Spinal cord (tissue), 10 donors: ENCODE measurements around the gene COL26A1. TPM values are rescaled to one million over a fixed set of nuclear protein-coding genes. Genes with fewer than 3 reads are reported as not detected.
"Not testable (repeated sequence)": the region's sequence is repeated elsewhere in the genome, so short reads cannot be mapped to it uniquely, and the experiment has no call there.

Source experiments
- DNase-seq, 6 donors: peaks; one replicate each; pipeline versions ENCODE4 v3.0.0 to v3.0.0-alpha.2; 2013 to 2015; ENCODE audit warnings: low spot score in 6 of 6, low read depth in 4 of 6
- H3K27ac ChIP-seq: one replicate; pipeline ENCODE4 v1.5.1; 2013; ENCODE audit warnings: low read depth, low read length, control low read depth
- H3K27me3 ChIP-seq: one replicate; pipeline ENCODE4 v1.6.1; 2013; ENCODE audit warnings: low read length; ENCODE audit not compliant: control insufficient read depth, insufficient read depth
- H3K36me3 ChIP-seq: one replicate; pipeline ENCODE4 v1.6.1; 2013; ENCODE audit warnings: low read length; ENCODE audit not compliant: control insufficient read depth, insufficient read depth
- H3K4me1 ChIP-seq: one replicate; pipeline ENCODE4 v1.6.1; 2013; ENCODE audit warnings: low read length; ENCODE audit not compliant: control insufficient read depth, insufficient read depth
- H3K4me3 ChIP-seq: one replicate; pipeline ENCODE4 v1.5.1; 2013; ENCODE audit warnings: low read depth, low read length, control low read depth
- H3K9me3 ChIP-seq: one replicate; pipeline ENCODE4 v1.6.1; 2013; ENCODE audit warnings: low read length; ENCODE audit not compliant: control insufficient read depth, insufficient read depth
- WGBS: methylation state at CpG from one replicate; pipeline ENCODE4 v1.1.5; 2013; ENCODE audit warnings: missing lambda C conversion rate; ENCODE audit not compliant: insufficient coverage; 5-methylcytosine and 5-hydroxymethylcytosine counted together
- polyA plus RNA-seq, 2 donors: library from polyadenylated mRNA; unstranded; fragments of 120-200 nt; gene quantifications; one replicate each; pipeline ENCODE4 v1.2.1, GENCODE V29; 2013; ENCODE audit not compliant: insufficient read length in 2 of 2
- total RNA-seq, 2 donors: library from RNA; depleted of rRNA in 1 of 2; stranded (reverse); fragments of 120-200 nt in 1 of 2; fragments of >200 nt in 1 of 2; gene quantifications; one replicate each; pipeline versions ENCODE4 v1.2.3 to v1.2.4, GENCODE V29; 2013 to 2014
- donor health status: healthy.

The COL26A1 gene
- total and polyA plus RNA-seq, 4 donors = 15.4 to 49.3 (median 28.6) TPM

- H3K36me3 ChIP-seq = no peaks in the 10 kb centered on the region
- no peaks in the 10 kb centered on the region for H3K4me1 ChIP-seq
- no peak overlapping the region for H3K27ac ChIP-seq
- WGBS = 82% methylated on average over 7 of the region's 9 CpGs
- no peaks in the 10 kb centered on the region for H3K27me3 ChIP-seq
- H3K4me3 ChIP-seq = no peak overlapping the region
- no peaks in the 10 kb centered on the region for H3K9me3 ChIP-seq
- DNase-seq = no peak
Observed at GRCh38 chr7:101502466-101503098, 139.9 kb downstream of the COL26A1 start.

- H3K27ac ChIP-seq, DNase-seq, H3K36me3 ChIP-seq, H3K4me3 ChIP-seq, H3K9me3 ChIP-seq, H3K27me3 ChIP-seq, H3K4me1 ChIP-seq: not testable (repeated sequence)
- WGBS = 96% methylated on average over 5 of the region's 7 CpGs
Observed at GRCh38 chr7:101505510-101505909, 142.8 kb downstream of the COL26A1 start.

- Histone ChIP-seq H3K4me1 (peaks cover 5% of the 10 kb centered on the region), H3K9me3 (no peaks in the 10 kb centered on the region), H3K27ac (no peak overlapping the region), H3K27me3 (no peaks in the 10 kb centered on the region), H3K36me3 (no peaks in the 10 kb centered on the region), H3K4me3 (no peak overlapping the region)
- 69% methylated on average over 5 of the region's 5 CpGs for WGBS
- DNase-seq = no peak
Observed at GRCh38 chr7:101506531-101506930, 143.9 kb downstream of the COL26A1 start.

GRCh38 chr7:101507327-101507726, 144.7 kb downstream of the COL26A1 start:
- Histone ChIP-seq H3K4me1 (peaks cover 5% of the 10 kb centered on the region), H3K27ac (no peak overlapping the region), H3K4me3 (no peak overlapping the region), H3K36me3 (no peaks in the 10 kb centered on the region), H3K27me3 (no peaks in the 10 kb centered on the region), H3K9me3 (no peaks in the 10 kb centered on the region)
- no peak for DNase-seq
- 78% methylated on average over 1 of the region's 6 CpGs for WGBS

GRCh38 chr7:101507791-101508252, 145.1 kb downstream of the COL26A1 start:
- WGBS = 60% methylated on average over 1 of the region's 9 CpGs
- Histone ChIP-seq H3K27me3 (no peaks in the 10 kb centered on the region), H3K36me3 (no peaks in the 10 kb centered on the region), H3K27ac (no peak overlapping the region), H3K4me3 (no peak overlapping the region), H3K9me3 (no peaks in the 10 kb centered on the region), H3K4me1 (peaks cover 5% of the 10 kb centered on the region)
- peak; percentile 68 to 98 (median 80) for DNase-seq

- Histone ChIP-seq H3K4me1 (peaks cover 5% of the 10 kb centered on the region), H3K27me3 (no peaks in the 10 kb centered on the region)
- 75% methylated on average over 3 of the region's 5 CpGs for WGBS
Observed at GRCh38 chr7:101510297-101510696, 147.6 kb downstream of the COL26A1 start.

GRCh38 chr7:101511965-101512364, 149.3 kb downstream of the COL26A1 start:
- H3K9me3 ChIP-seq = no peaks in the 10 kb centered on the region
- no peak overlapping the region for H3K27ac ChIP-seq
- WGBS = 95% methylated on average over 5 of the region's 5 CpGs
- peaks cover 5% of the 10 kb centered on the region for H3K4me1 ChIP-seq
- no peak for DNase-seq
- no peaks in the 10 kb centered on the region for H3K36me3 ChIP-seq
- no peaks in the 10 kb centered on the region for H3K27me3 ChIP-seq
- H3K4me3 ChIP-seq = no peak overlapping the region

More at GRCh38 chr7:101510297-101510696, 147.6 kb downstream of the COL26A1 start:
- Histone ChIP-seq H3K27ac (no peak overlapping the region), H3K4me3 (no peak overlapping the region), H3K9me3 (no peaks in the 10 kb centered on the region), H3K36me3 (no peaks in the 10 kb centered on the region)
- DNase-seq = no peak

GRCh38 chr7:101516851-101517250, 154.2 kb downstream of the COL26A1 start:
- H3K36me3 ChIP-seq = no peaks in the 10 kb centered on the region
- 53% methylated on average over 9 of the region's 9 CpGs for WGBS
- peaks cover 5% of the 10 kb centered on the region for H3K4me1 ChIP-seq
- no peaks in the 10 kb centered on the region for H3K9me3 ChIP-seq
- no peak overlapping the region for H3K4me3 ChIP-seq
- H3K27me3 ChIP-seq = no peaks in the 10 kb centered on the region
- H3K27ac ChIP-seq = no peak overlapping the region
- no peak for DNase-seq

- no peak overlapping the region for H3K4me3 ChIP-seq
- H3K4me1 ChIP-seq = peaks cover 5% of the 10 kb centered on the region
- 88% methylated on average over 6 of the region's 10 CpGs for WGBS
- no peak for DNase-seq
- no peaks in the 10 kb centered on the region for H3K9me3 ChIP-seq
- no peaks in the 10 kb centered on the region for H3K36me3 ChIP-seq
- no peaks in the 10 kb centered on the region for H3K27me3 ChIP-seq
- no peak overlapping the region for H3K27ac ChIP-seq
Observed at GRCh38 chr7:101517304-101517703, 154.6 kb downstream of the COL26A1 start.

- peaks cover 5% of the 10 kb centered on the region for H3K4me1 ChIP-seq
- H3K36me3 ChIP-seq = no peaks in the 10 kb centered on the region
- peak in 1 of 6 donors; percentile 56 for DNase-seq
- H3K4me3 ChIP-seq = no peak overlapping the region
- peak overlapping the region; percentile 29 for H3K27ac ChIP-seq
- WGBS = 28% methylated on average over 8 of the region's 9 CpGs
- no peaks in the 10 kb centered on the region for H3K9me3 ChIP-seq
- H3K27me3 ChIP-seq = no peaks in the 10 kb centered on the region
Observed at GRCh38 chr7:101518336-101518735, 155.7 kb downstream of the COL26A1 start.
